T-helper 9 cell (primary cell): ENCODE results near the gene ZNF138.
"Not testable (repeated sequence)": the region's sequence is repeated elsewhere in the genome, so short reads cannot be mapped to it uniquely, and the experiment has no call there.

Experiments
- DNase-seq: peaks from one replicate; pipeline ENCODE4 v3.0.0-alpha.2; 2020

ZNF138 gene

GRCh38 chr7:64839910-64840309 is 45.7 kb downstream of the ZNF138 start:
- no peak for DNase-seq

GRCh38 chr7:64849250-64849923 is 55.2 kb downstream of the ZNF138 start:
- no peak for DNase-seq

GRCh38 chr7:64849924-64850499 is 55.8 kb downstream of the ZNF138 start:
- no peak for DNase-seq

- no peak for DNase-seq
Observed at GRCh38 chr7:64853679-64854078, 59.5 kb downstream of the ZNF138 start.

- DNase-seq: no peak
Observed at GRCh38 chr7:64854969-64855368, 60.7 kb downstream of the ZNF138 start.

GRCh38 chr7:64863021-64863420 is 68.8 kb downstream of the ZNF138 start:
- no peak for DNase-seq

- DNase-seq: not testable (repeated sequence)
Observed at GRCh38 chr7:64863530-64863929, 69.3 kb downstream of the ZNF138 start.

- no peak for DNase-seq
Observed at GRCh38 chr7:64863969-64864368, 69.7 kb downstream of the ZNF138 start.

GRCh38 chr7:64867863-64868440 is 73.7 kb downstream of the ZNF138 start:
- no peak for DNase-seq

GRCh38 chr7:64868499-64868898 is 74.3 kb downstream of the ZNF138 start:
- DNase-seq: no peak

- DNase-seq: no peak
Observed at GRCh38 chr7:64869121-64869725, 75.0 kb downstream of the ZNF138 start.

GRCh38 chr7:64869912-64870562 is 75.8 kb downstream of the ZNF138 start:
- DNase-seq: no peak

- no peak for DNase-seq
Observed at GRCh38 chr7:64870656-64871055, 76.4 kb downstream of the ZNF138 start.

- DNase-seq: no peak
Observed at GRCh38 chr7:64871761-64872160, 77.5 kb downstream of the ZNF138 start.

GRCh38 chr7:64872351-64873154 is 78.3 kb downstream of the ZNF138 start:
- DNase-seq: no peak

GRCh38 chr7:64873155-64873500 is 78.9 kb downstream of the ZNF138 start:
- no peak for DNase-seq

GRCh38 chr7:64873517-64873916 is 79.3 kb downstream of the ZNF138 start:
- no peak for DNase-seq

GRCh38 chr7:64874114-64874513 is 79.9 kb downstream of the ZNF138 start:
- no peak for DNase-seq

GRCh38 chr7:64874562-64875250 is 80.5 kb downstream of the ZNF138 start:
- no peak for DNase-seq

GRCh38 chr7:64875258-64875657 is 81.0 kb downstream of the ZNF138 start:
- no peak for DNase-seq

GRCh38 chr7:64875658-64876406 is 81.6 kb downstream of the ZNF138 start:
- DNase-seq: no peak
